ENCODE results near the gene ZAP70. TPM values are rescaled to one million over a fixed set of nuclear protein-coding genes. Genes with fewer than 3 reads are reported as not detected.

ZAP70 gene
- total and polyA plus RNA-seq, 2 of the 13 experiments (the other 11 are each of a cell fraction or from before 2014, with no cell fraction given): 0.51 to 4.0 TPM

GRCh38 chr2:97663962-97664635 lies 49.3 kb upstream of the ZAP70 start, which contains the start of gene ACTR1B (continued):
- no peak for TF ChIP-seq FOXA1 (IDR thresholded peaks at IDR 0.05)
- TF ChIP-seq FOXA1 (CRISPR knock-in tag; IDR thresholded peaks at IDR 0.05): no peak
- TF ChIP-seq ZFP41 (CRISPR knock-in tag; IDR thresholded peaks at IDR 0.05; ENCODE audit: borderline replicate concordance): no peak
- peak; percentile 42 for TF ChIP-seq ARID5B (CRISPR knock-in tag; IDR thresholded peaks at IDR 0.05)
- TF ChIP-seq YEATS4 (CRISPR knock-in tag; IDR thresholded peaks at IDR 0.05; ENCODE audit: borderline replicate concordance): peak; percentile 48; the same call in 1 of the 2 replicates
- TF ChIP-seq HIC2 (CRISPR knock-in tag; IDR thresholded peaks at IDR 0.05; ENCODE audit: low read depth): no peak
- TF ChIP-seq ZBTB33 (CRISPR knock-in tag; IDR thresholded peaks at IDR 0.05): no peak
- peak; percentile 64 for TF ChIP-seq RFX3 (CRISPR knock-in tag; IDR thresholded peaks at IDR 0.05)
- no peak for TF ChIP-seq TGIF2 (CRISPR knock-in tag; IDR thresholded peaks at IDR 0.05)
- TF ChIP-seq SAP130 (CRISPR knock-in tag; IDR thresholded peaks at IDR 0.05; ENCODE audit: low read depth): peak; percentile 76; the same call in 1 of the 2 replicates
- TF ChIP-seq ZNF850 (CRISPR knock-in tag; conservative IDR thresholded peaks at IDR 0.05): no peak
- TF ChIP-seq ZNF33B (CRISPR knock-in tag; IDR thresholded peaks at IDR 0.05): no peak
- no peak for TF ChIP-seq HMGA1 (CRISPR knock-in tag; conservative IDR thresholded peaks at IDR 0.05)
- no peak for TF ChIP-seq HDAC6 (IDR thresholded peaks at IDR 0.05; ENCODE audit: low read depth, low read length)
- 0 out of 2 replicates have a peak, but pooled peaks have one; percentile 47 for TF ChIP-seq RARG (CRISPR knock-in tag; IDR thresholded peaks at IDR 0.05; ENCODE audit: low read depth)
- 0 out of 2 replicates have a peak, but pooled peaks have one; percentile 46 for TF ChIP-seq HNRNPL (IDR thresholded peaks at IDR 0.05; ENCODE audit: low read depth, low read length)
- no peak for TF ChIP-seq ZSCAN5A (CRISPR knock-in tag; IDR thresholded peaks at IDR 0.05; ENCODE audit: borderline replicate concordance)
- TF ChIP-seq HOXA7 (CRISPR knock-in tag; IDR thresholded peaks at IDR 0.05): no peak
- 0 out of 2 replicates have a peak, but pooled peaks have one; percentile 64 for TF ChIP-seq ZNF619 (CRISPR knock-in tag; IDR thresholded peaks at IDR 0.05)
- TF ChIP-seq ARNT2 (CRISPR knock-in tag; IDR thresholded peaks at IDR 0.05; ENCODE audit: low read depth): peak; percentile 19
